Measurements from ENCODE around the gene ADAMTS9. TPM values are rescaled to one million over a fixed set of nuclear protein-coding genes. Genes with fewer than 3 reads are reported as not detected.
A peak's percentile ranks its signal among the peaks of the same experiment; 100 is the strongest.

ADAMTS9 gene
- total RNA-seq: 15.4 TPM
- long read RNA-seq, partial matches to known transcripts: 7 of 9 reads
- long read RNA-seq, other reads (novel, unspliced or antisense): 1 of 9 reads

- intact Hi-C loops (cut with DNase I): loop anchor here (5.0 kb wide), 2 partner anchors 214 to 479 kb away; no protein-coding TSS in a partner anchor
- DNase-seq: peak; percentile 85
- ATAC-seq (ENCODE audit: poor library complexity): peak; percentile 64
Measured at GRCh38 chr3:64687781-64688604, at the start of gene ADAMTS9. Gene ADAMTS9 (minus strand): TSS chr3:64688000. CDS start chr3:64687657, 343 bp downstream.

GRCh38 chr3:64732576-64732975 is 44.8 kb upstream of the ADAMTS9 start:
- no peak for DNase-seq
- no peak for ATAC-seq (ENCODE audit: poor library complexity)
- intact Hi-C loops (cut with DNase I): no loop called here

GRCh38 chr3:64730681-64731080 is 42.9 kb upstream of the ADAMTS9 start:
- no peak for DNase-seq
- no peak for ATAC-seq (ENCODE audit: poor library complexity)
- intact Hi-C loops (cut with DNase I): no loop called here

- DNase-seq: no peak
- peak; percentile 41 for ATAC-seq (ENCODE audit: poor library complexity)
- intact Hi-C loops (cut with DNase I): no loop called here
Measured at GRCh38 chr3:64728994-64729393, 41.2 kb upstream of the ADAMTS9 start.

GRCh38 chr3:64728428-64728827 is 40.6 kb upstream of the ADAMTS9 start:
- ATAC-seq (ENCODE audit: poor library complexity) (peak; percentile 71), DNase-seq (no peak)
- intact Hi-C loops (cut with DNase I): no loop called here

GRCh38 chr3:64726414-64727090 is 38.8 kb upstream of the ADAMTS9 start:
- no peak for DNase-seq
- no peak for ATAC-seq (ENCODE audit: poor library complexity)
- intact Hi-C loops (cut with DNase I): no loop called here

- intact Hi-C loops (cut with DNase I): no loop called here
- no peak for ATAC-seq (ENCODE audit: poor library complexity)
Measured at GRCh38 chr3:64718976-64719375, 31.2 kb upstream of the ADAMTS9 start.

GRCh38 chr3:64717872-64718613 is 30.2 kb upstream of the ADAMTS9 start:
- DNase-seq (no peak), ATAC-seq (ENCODE audit: poor library complexity) (no peak)
- intact Hi-C loops (cut with DNase I): no loop called here

More at GRCh38 chr3:64718976-64719375, 31.2 kb upstream of the ADAMTS9 start:
- no peak for DNase-seq

GRCh38 chr3:64717411-64717810 is 29.6 kb upstream of the ADAMTS9 start:
- DNase-seq (no peak), ATAC-seq (ENCODE audit: poor library complexity) (no peak)
- intact Hi-C loops (cut with DNase I): no loop called here

- intact Hi-C loops (cut with DNase I): no loop called here
- no peak for DNase-seq
- no peak for ATAC-seq (ENCODE audit: poor library complexity)
Measured at GRCh38 chr3:64716110-64716710, 28.4 kb upstream of the ADAMTS9 start.

GRCh38 chr3:64715211-64715982 is 27.6 kb upstream of the ADAMTS9 start:
- intact Hi-C loops (cut with DNase I): no loop called here
- ATAC-seq (ENCODE audit: poor library complexity): peak; percentile 27
- DNase-seq: no peak

- ATAC-seq (ENCODE audit: poor library complexity): no peak
- no peak for DNase-seq
- intact Hi-C loops (cut with DNase I): no loop called here
Measured at GRCh38 chr3:64708456-64708855, 20.7 kb upstream of the ADAMTS9 start.

- ATAC-seq (ENCODE audit: poor library complexity) (no peak), DNase-seq (no peak)
- intact Hi-C loops (cut with DNase I): no loop called here
Measured at GRCh38 chr3:64705946-64706345, 18.1 kb upstream of the ADAMTS9 start.

GRCh38 chr3:64696896-64697295 is 9.1 kb upstream of the ADAMTS9 start:
- no peak for ATAC-seq (ENCODE audit: poor library complexity)
- intact Hi-C loops (cut with DNase I): no loop called here
- DNase-seq: no peak

- DNase-seq (no peak), ATAC-seq (ENCODE audit: poor library complexity) (peak; percentile 75)
- intact Hi-C loops (cut with DNase I): no loop called here
Measured at GRCh38 chr3:64694114-64694513, 6.3 kb upstream of the ADAMTS9 start.

GRCh38 chr3:64693031-64693430 is 5.2 kb upstream of the ADAMTS9 start:
- no peak for ATAC-seq (ENCODE audit: poor library complexity)
- intact Hi-C loops (cut with DNase I): no loop called here
- DNase-seq: no peak

GRCh38 chr3:64691051-64691450 is 3.3 kb upstream of the ADAMTS9 start:
- ATAC-seq (ENCODE audit: poor library complexity) (no peak), DNase-seq (no peak)
- intact Hi-C loops (cut with DNase I): no loop called here
